Fibroblast of lung (primary cell): ENCODE data around the gene SMAD3.

Experiments used
- EZH2 ChIP-seq: IDR thresholded peaks from 2 replicates; pipeline ENCODE4 v1.5.1; 2012; ENCODE audit warnings: low read length, control low read depth, mild to moderate bottlenecking; ENCODE audit errors: missing control alignments
- TF ChIP-seq, protein P1 (sequence below), 2 donors: IDR thresholded peaks in 1 of 2; conservative IDR thresholded peaks in 1 of 2; 1 replicate in 1 of 2; 2 replicates in 1 of 2; pipeline ENCODE4 v1.5.1; 2011 to 2012; ENCODE audit warnings: low read length in 2 of 2, control low read depth in 1 of 2, inconsistent platforms in 1 of 2, low read depth in 1 of 2, mild to moderate bottlenecking in 1 of 2

- TF ChIP-seq, protein P1, sequence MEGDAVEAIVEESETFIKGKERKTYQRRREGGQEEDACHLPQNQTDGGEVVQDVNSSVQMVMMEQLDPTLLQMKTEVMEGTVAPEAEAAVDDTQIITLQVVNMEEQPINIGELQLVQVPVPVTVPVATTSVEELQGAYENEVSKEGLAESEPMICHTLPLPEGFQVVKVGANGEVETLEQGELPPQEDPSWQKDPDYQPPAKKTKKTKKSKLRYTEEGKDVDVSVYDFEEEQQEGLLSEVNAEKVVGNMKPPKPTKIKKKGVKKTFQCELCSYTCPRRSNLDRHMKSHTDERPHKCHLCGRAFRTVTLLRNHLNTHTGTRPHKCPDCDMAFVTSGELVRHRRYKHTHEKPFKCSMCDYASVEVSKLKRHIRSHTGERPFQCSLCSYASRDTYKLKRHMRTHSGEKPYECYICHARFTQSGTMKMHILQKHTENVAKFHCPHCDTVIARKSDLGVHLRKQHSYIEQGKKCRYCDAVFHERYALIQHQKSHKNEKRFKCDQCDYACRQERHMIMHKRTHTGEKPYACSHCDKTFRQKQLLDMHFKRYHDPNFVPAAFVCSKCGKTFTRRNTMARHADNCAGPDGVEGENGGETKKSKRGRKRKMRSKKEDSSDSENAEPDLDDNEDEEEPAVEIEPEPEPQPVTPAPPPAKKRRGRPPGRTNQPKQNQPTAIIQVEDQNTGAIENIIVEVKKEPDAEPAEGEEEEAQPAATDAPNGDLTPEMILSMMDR (conservative IDR thresholded peaks at IDR 0.05 in 1 of 2, IDR thresholded peaks at IDR 0.05 in 1 of 2; ENCODE audit: low read depth in 1 of 2, low read length in 2 of 2) = no peak
- no peak for TF ChIP-seq EZH2
Observed at GRCh38 chr15:67148196-67148701, 82.8 kb downstream of the SMAD3 start.
